ENCODE data around the gene KREMEN1. TPM values are rescaled to one million over a fixed set of nuclear protein-coding genes. Genes with fewer than 3 reads are reported as not detected.

KREMEN1 gene
- total and polyA plus RNA-seq, 2 donors (not counting 1 experiment from before 2014, with no cell fraction given) = 0.01 TPM; not detected in 1

GRCh38 chr22:29157759-29158535 lies 85.1 kb downstream of the KREMEN1 start:
- H3K4me3 ChIP-seq (ENCODE audit: control extremely low read depth in 1 of 5, extremely low read depth in 1 of 5, insufficient read depth in 1 of 5, low read depth in 2 of 5, low read length in 4 of 5) = no peak overlapping the region
- no peak overlapping the region for H3K27ac ChIP-seq (ENCODE audit: low read length in 2 of 2)
- ATAC-seq (ENCODE audit: low read depth) = no peak
- DNase-seq = no peak
- H2AFZ ChIP-seq (ENCODE audit: insufficient read depth, low read depth, low read length, poor library complexity, severe bottlenecking) = no peak overlapping the region
- intact Hi-C loops (cut with micrococcal nuclease) = no loop called here
- ChIA-PET POLR2A (no interaction called here), CTCF (no interaction called here)
- H3K27me3 ChIP-seq (replicated peaks in 1 of 4; ENCODE audit: control extremely low read depth in 1 of 4, control insufficient read depth in 3 of 4, insufficient read depth in 4 of 4, low read length in 3 of 4) = peaks cover 0 to 53% (median 23%) of the 10 kb centered on the region in 4 experiments
- no peaks in the 10 kb centered on the region for H3K36me3 ChIP-seq (replicated peaks in 1 of 2; ENCODE audit: control extremely low read depth in 1 of 2, control insufficient read depth in 1 of 2, extremely low read depth in 1 of 2, insufficient read depth in 2 of 2, low read length in 1 of 2)
- Mint-ChIP-seq H3K9me3 (ENCODE audit: insufficient read depth) (no peaks in the 10 kb centered on the region), H3K27ac (no peak overlapping the region), H3K4me1 (peaks cover 6% of the 10 kb centered on the region), H3K4me3 (no peak overlapping the region), H3K27me3 (peaks cover 67% of the 10 kb centered on the region)
- H3K4me1 ChIP-seq (ENCODE audit: control insufficient read depth in 2 of 2, insufficient read depth in 2 of 2, low read length in 2 of 2) = peaks cover 8 to 11% of the 10 kb centered on the region in 2 donors
- no peaks in the 10 kb centered on the region for H4K20me1 ChIP-seq (ENCODE audit: control insufficient read depth, insufficient read depth, low read length, poor library complexity, severe bottlenecking)
- H3K79me2 ChIP-seq (ENCODE audit: control insufficient read depth, insufficient read depth, low read length) = no peaks in the 10 kb centered on the region
- peaks cover 0 to 7% (median 0%) of the 10 kb centered on the region in 3 donors for H3K9me3 ChIP-seq (ENCODE audit: control extremely low read depth in 1 of 3, control insufficient read depth in 2 of 3, insufficient read depth in 1 of 3, low read length in 2 of 3)
- H3K4me2 ChIP-seq (replicated peaks; ENCODE audit: low read depth, low read length, poor library complexity, severe bottlenecking) = no peak overlapping the region
- TF ChIP-seq CTCF (IDR thresholded peaks at IDR 0.05) = no peak
- TF ChIP-seq EZH2 (IDR thresholded peaks at IDR 0.05; ENCODE audit: borderline replicate concordance, insufficient read depth, low read depth, low read length, poor library complexity, severe bottlenecking) = no peak
- H3K9ac ChIP-seq (ENCODE audit: low read length) = no peak overlapping the region
- 94% methylated on average over 11 of the region's 11 CpGs for WGBS (ENCODE audit: insufficient coverage)

- Histone ChIP-seq H3K27me3 (replicated peaks in 1 of 4; ENCODE audit: control extremely low read depth in 1 of 4, control insufficient read depth in 3 of 4, insufficient read depth in 4 of 4, low read length in 3 of 4) (peaks cover 0 to 48% (median 21%) of the 10 kb centered on the region in 4 experiments), H4K20me1 (ENCODE audit: control insufficient read depth, insufficient read depth, low read length, poor library complexity, severe bottlenecking) (no peaks in the 10 kb centered on the region), H3K79me2 (ENCODE audit: control insufficient read depth, insufficient read depth, low read length) (no peaks in the 10 kb centered on the region), H3K4me3 (ENCODE audit: control extremely low read depth in 1 of 5, extremely low read depth in 1 of 5, insufficient read depth in 1 of 5, low read depth in 2 of 5, low read length in 4 of 5) (no peak overlapping the region), H3K9ac (ENCODE audit: low read length) (no peak overlapping the region), H3K36me3 (replicated peaks in 1 of 2; ENCODE audit: control extremely low read depth in 1 of 2, control insufficient read depth in 1 of 2, extremely low read depth in 1 of 2, insufficient read depth in 2 of 2, low read length in 1 of 2) (no peaks in the 10 kb centered on the region), H3K4me2 (replicated peaks; ENCODE audit: low read depth, low read length, poor library complexity, severe bottlenecking) (no peak overlapping the region), H3K9me3 (ENCODE audit: control extremely low read depth in 1 of 3, control insufficient read depth in 2 of 3, insufficient read depth in 1 of 3, low read length in 2 of 3) (peaks cover 0 to 13% (median 0%) of the 10 kb centered on the region in 3 donors), H3K27ac (ENCODE audit: low read length in 2 of 2) (no peak overlapping the region), H2AFZ (ENCODE audit: insufficient read depth, low read depth, low read length, poor library complexity, severe bottlenecking) (no peak overlapping the region), H3K4me1 (ENCODE audit: control insufficient read depth in 2 of 2, insufficient read depth in 2 of 2, low read length in 2 of 2) (peaks cover 8 to 11% of the 10 kb centered on the region in 2 donors)
- TF ChIP-seq CTCF (IDR thresholded peaks at IDR 0.05) (no peak), EZH2 (IDR thresholded peaks at IDR 0.05; ENCODE audit: borderline replicate concordance, insufficient read depth, low read depth, low read length, poor library complexity, severe bottlenecking) (no peak)
- Mint-ChIP-seq H3K27ac (no peak overlapping the region), H3K27me3 (peaks cover 65% of the 10 kb centered on the region), H3K4me3 (no peak overlapping the region), H3K4me1 (peaks cover 6% of the 10 kb centered on the region), H3K9me3 (ENCODE audit: insufficient read depth) (no peaks in the 10 kb centered on the region)
- intact Hi-C loops (cut with micrococcal nuclease) = no loop called here
- no peak for DNase-seq
- POLR2A ChIA-PET = no interaction called here
- CTCF ChIA-PET = no interaction called here
- ATAC-seq (ENCODE audit: low read depth) = no peak
- 94% methylated on average over 5 of the region's 5 CpGs for WGBS (ENCODE audit: insufficient coverage)
These were observed 85.7 kb downstream of the KREMEN1 start for GRCh38 chr22:29158546-29158945.
